Chondrocyte (in vitro differentiated cells): ENCODE results near the gene PTMS. TPM values are rescaled to one million over a fixed set of nuclear protein-coding genes. Genes with fewer than 3 reads are reported as not detected.

Experiments
- DNase-seq: peaks from one replicate; pipeline ENCODE4 v3.0.0; 2021; ENCODE audit warnings: mixed read lengths, low spot score
- H3K27ac Mint-ChIP-seq: one replicate; pipeline ENCODE4 v1.8.0; 2021; ENCODE audit warnings: mild to moderate bottlenecking, moderate library complexity, mixed read lengths; ENCODE audit not compliant: unreplicated experiment
- H3K27me3 Mint-ChIP-seq: 2 replicates; pipeline ENCODE4 v1.8.0; 2021; ENCODE audit warnings: low read depth, mixed read lengths
- H3K36me3 Mint-ChIP-seq: 2 replicates; pipeline ENCODE4 v1.8.0; 2021; ENCODE audit warnings: low read depth, mixed read lengths
- H3K4me1 Mint-ChIP-seq: 2 replicates; pipeline ENCODE4 v1.8.0; 2021; ENCODE audit warnings: low read depth, mild to moderate bottlenecking, mixed read lengths
- H3K4me3 Mint-ChIP-seq: one replicate; pipeline ENCODE4 v1.8.0; 2021; ENCODE audit warnings: mild to moderate bottlenecking, moderate library complexity, mixed read lengths; ENCODE audit not compliant: unreplicated experiment
- H3K9me3 Mint-ChIP-seq: 2 replicates; pipeline ENCODE4 v1.8.0; 2021; ENCODE audit warnings: low read depth, mixed read lengths
- CTCF ChIP-seq: fragments of 200-600 bp; sonication (generic); IDR thresholded peaks from 2 replicates; pipeline ENCODE4 v1.5.0; 2021; ENCODE audit warnings: antibody characterized with exemption, mild to moderate bottlenecking, moderate library complexity
- total RNA-seq: library from RNA; stranded (reverse); gene quantifications from 3 replicates; pipeline ENCODE4 v1.2.1, GENCODE V29; 2021

PTMS gene
- total RNA-seq, 1 donor from 2014 or later, result 463 TPM

GRCh38 chr12:6752921-6753771, 13.0 kb upstream of the PTMS start, which contains the start of gene MLF2:
Gene MLF2 (minus strand): TSS chr12:6753141. CDS start chr12:6752334, 807 bp downstream.
- Mint-ChIP-seq H3K4me1 (peaks cover 26% of the 10 kb centered on the region), H3K4me3 (peak within 1 kb of the TSS; percentile 97), H3K27ac (peak within 1 kb of the TSS; percentile 98), H3K27me3 (no peaks in the 10 kb centered on the region), H3K9me3 (no peaks in the 10 kb centered on the region), H3K36me3 (peaks cover 20% of the 10 kb centered on the region)
- no peak for TF ChIP-seq CTCF
- peak; percentile 99 for DNase-seq

DNA sequence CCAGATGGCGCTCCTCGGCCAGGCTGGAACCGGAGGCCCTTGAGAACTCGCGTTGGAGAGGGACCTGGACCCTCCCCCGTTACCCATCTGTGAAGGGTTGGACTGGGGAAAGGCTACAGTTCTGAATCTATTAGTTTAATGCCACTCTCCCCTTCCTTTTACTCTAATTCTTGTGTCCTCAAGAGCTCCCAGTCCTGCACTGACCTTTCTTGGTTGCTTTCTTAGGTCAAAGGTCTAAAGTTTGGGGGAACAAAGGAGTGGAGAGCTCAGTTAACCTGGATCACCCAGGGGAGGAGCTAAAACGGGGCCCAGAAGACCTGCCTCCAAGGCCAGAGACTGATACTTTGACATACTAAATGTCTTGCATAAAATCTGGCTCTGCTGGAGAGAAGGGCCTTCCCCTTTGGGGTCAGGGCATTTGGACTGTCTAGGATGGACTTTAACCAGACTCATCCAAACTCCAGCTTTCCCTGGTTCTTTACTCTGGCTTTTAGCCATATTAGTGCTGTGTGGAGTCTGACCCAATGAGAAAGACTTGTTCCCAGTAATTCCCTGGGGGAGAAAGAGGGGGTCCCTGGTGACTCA, 12.3 kb upstream of the PTMS start:
- Mint-ChIP-seq H3K27ac (peak overlapping the region; percentile 74), H3K9me3 (no peaks in the 10 kb centered on the region), H3K4me1 (peaks cover 26% of the 10 kb centered on the region), H3K27me3 (no peaks in the 10 kb centered on the region), H3K4me3 (peak overlapping the region; percentile 97), H3K36me3 (peaks cover 16% of the 10 kb centered on the region)
- no peak for DNase-seq
- TF ChIP-seq CTCF, result peak; percentile 98

DNA sequence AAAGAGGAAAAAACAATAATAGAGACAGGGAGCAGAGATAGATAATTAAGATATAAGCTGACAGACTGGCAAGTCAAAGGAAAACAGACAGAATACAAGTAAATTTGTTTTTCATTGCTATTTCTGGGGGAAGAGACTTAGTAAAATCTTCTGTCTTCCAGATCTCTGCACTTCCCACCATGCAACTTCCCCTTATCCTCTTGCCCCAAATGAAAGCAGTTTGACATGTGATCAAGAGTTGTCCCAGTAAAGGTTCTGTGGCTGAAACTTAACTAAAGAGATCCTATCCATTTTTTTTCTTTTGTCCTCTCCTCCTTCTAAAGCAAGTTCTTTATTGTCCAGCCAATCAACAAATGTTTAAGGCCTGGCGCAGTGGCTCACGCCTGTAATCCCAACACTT, 11.8 kb upstream of the PTMS start:
- H3K9me3 Mint-ChIP-seq, result no peaks in the 10 kb centered on the region
- TF ChIP-seq CTCF, result no peak
- H3K36me3 Mint-ChIP-seq, result peaks cover 11% of the 10 kb centered on the region
- DNase-seq, result no peak
- no peak overlapping the region for H3K4me3 Mint-ChIP-seq
- peak overlapping the region; percentile 61 for H3K27ac Mint-ChIP-seq
- peaks cover 26% of the 10 kb centered on the region for H3K4me1 Mint-ChIP-seq
- no peaks in the 10 kb centered on the region for H3K27me3 Mint-ChIP-seq

- no peak overlapping the region for H3K4me3 Mint-ChIP-seq
- no peak overlapping the region for H3K27ac Mint-ChIP-seq
These were observed 9.0 kb upstream of the PTMS start for GRCh38 chr12:6757028-6757690.

More at GRCh38 chr12:6757028-6757690, 9.0 kb upstream of the PTMS start:
- Mint-ChIP-seq H3K27me3 (no peaks in the 10 kb centered on the region), H3K9me3 (no peaks in the 10 kb centered on the region), H3K36me3 (peaks cover 2% of the 10 kb centered on the region), H3K4me1 (peaks cover 17% of the 10 kb centered on the region)
- TF ChIP-seq CTCF, result no peak
- no peak for DNase-seq
